Activated CD4-positive, alpha-beta T cell treated with anti-CD3 and anti-CD28 coated beads, Interleukin-10, Interleukin-2, amounts not matched to agents 100 ng/mL and 50 ng/mL, durations not matched to agents 16 hours and 8 hours (primary cell): ENCODE data around the gene ASPDH.

Experiments
- DNase-seq: peaks from one replicate; pipeline ENCODE4 v3.0.0-alpha.2; 2020

ASPDH gene

GRCh38 chr19:50513746-50514345 lies at the start of gene ASPDH:
ASPDH (minus strand) TSS chr19:50513913; CDS start chr19:50513823, 90 bp downstream.
- no peak for DNase-seq

- DNase-seq: no peak
These were observed 49.3 kb upstream of the ASPDH start for GRCh38 chr19:50562996-50563395.

GRCh38 chr19:50562329-50562728 lies 48.6 kb upstream of the ASPDH start:
- no peak for DNase-seq

GRCh38 chr19:50559636-50560035 lies 45.9 kb upstream of the ASPDH start:
- DNase-seq: no peak

GRCh38 chr19:50558449-50558848 lies 44.7 kb upstream of the ASPDH start:
- no peak for DNase-seq

- DNase-seq: no peak
These were observed 44.3 kb upstream of the ASPDH start for GRCh38 chr19:50558039-50558438.

- DNase-seq: no peak
These were observed 43.4 kb upstream of the ASPDH start for GRCh38 chr19:50557009-50557613.

GRCh38 chr19:50556282-50557008 lies 42.7 kb upstream of the ASPDH start:
- peak; percentile 82 for DNase-seq

GRCh38 chr19:50555450-50556281 lies 42.0 kb upstream of the ASPDH start:
- no peak for DNase-seq

- DNase-seq: no peak
These were observed 41.3 kb upstream of the ASPDH start for GRCh38 chr19:50555033-50555432.

GRCh38 chr19:50554212-50554611 lies 40.5 kb upstream of the ASPDH start:
- no peak for DNase-seq

- DNase-seq: no peak
These were observed 39.5 kb upstream of the ASPDH start for GRCh38 chr19:50553134-50553703.

GRCh38 chr19:50552540-50552939 lies 38.8 kb upstream of the ASPDH start:
- no peak for DNase-seq

GRCh38 chr19:50551715-50552187 lies 38.0 kb upstream of the ASPDH start:
- DNase-seq: no peak

GRCh38 chr19:50551034-50551714 lies 37.5 kb upstream of the ASPDH start:
- no peak for DNase-seq

- DNase-seq: no peak
These were observed 36.9 kb upstream of the ASPDH start for GRCh38 chr19:50550594-50550966.

GRCh38 chr19:50549927-50550593 lies 36.3 kb upstream of the ASPDH start:
- DNase-seq: no peak

- no peak for DNase-seq
These were observed 35.6 kb upstream of the ASPDH start for GRCh38 chr19:50549059-50549926.

- no peak for DNase-seq
These were observed 34.7 kb upstream of the ASPDH start for GRCh38 chr19:50548191-50549058.
